ENCODE measurements around the gene IGFBPL1.

- TF ChIP-seq, protein P1, sequence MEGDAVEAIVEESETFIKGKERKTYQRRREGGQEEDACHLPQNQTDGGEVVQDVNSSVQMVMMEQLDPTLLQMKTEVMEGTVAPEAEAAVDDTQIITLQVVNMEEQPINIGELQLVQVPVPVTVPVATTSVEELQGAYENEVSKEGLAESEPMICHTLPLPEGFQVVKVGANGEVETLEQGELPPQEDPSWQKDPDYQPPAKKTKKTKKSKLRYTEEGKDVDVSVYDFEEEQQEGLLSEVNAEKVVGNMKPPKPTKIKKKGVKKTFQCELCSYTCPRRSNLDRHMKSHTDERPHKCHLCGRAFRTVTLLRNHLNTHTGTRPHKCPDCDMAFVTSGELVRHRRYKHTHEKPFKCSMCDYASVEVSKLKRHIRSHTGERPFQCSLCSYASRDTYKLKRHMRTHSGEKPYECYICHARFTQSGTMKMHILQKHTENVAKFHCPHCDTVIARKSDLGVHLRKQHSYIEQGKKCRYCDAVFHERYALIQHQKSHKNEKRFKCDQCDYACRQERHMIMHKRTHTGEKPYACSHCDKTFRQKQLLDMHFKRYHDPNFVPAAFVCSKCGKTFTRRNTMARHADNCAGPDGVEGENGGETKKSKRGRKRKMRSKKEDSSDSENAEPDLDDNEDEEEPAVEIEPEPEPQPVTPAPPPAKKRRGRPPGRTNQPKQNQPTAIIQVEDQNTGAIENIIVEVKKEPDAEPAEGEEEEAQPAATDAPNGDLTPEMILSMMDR (IDR thresholded peaks at IDR 0.05) = no peak
- TF ChIP-seq POLR2A (IDR thresholded peaks at IDR 0.05) = no peak
Observed at GRCh38 chr9:38391278-38392118, 32.8 kb downstream of the IGFBPL1 start.

Data from vagina (tissue), 2 donors.